Hepatocyte (in vitro differentiated cells): ENCODE data around the gene ATF7IP. TPM values are rescaled to one million over a fixed set of nuclear protein-coding genes. Genes with fewer than 3 reads are reported as not detected.
"Not testable (repeated sequence)": the region's sequence is repeated elsewhere in the genome, so short reads cannot be mapped to it uniquely, and the experiment has no call there.

Experiments used
- DNase-seq: peaks from one replicate; pipeline ENCODE4 v3.0.0-alpha.2; 2016; ENCODE audit warnings: low spot score
- H2AFZ ChIP-seq: fragments of 200-600 bp; sonication (generic); 2 replicates; pipeline ENCODE4 v1.6.0; 2016; ENCODE audit warnings: antibody characterized with exemption, mild to moderate bottlenecking
- H3K27ac ChIP-seq: fragments of 200-600 bp; sonication (generic); 2 replicates; pipeline ENCODE4 v1.5.1; 2016; ENCODE audit warnings: mild to moderate bottlenecking
- H3K27me3 ChIP-seq: fragments of 200-600 bp; sonication (generic); 2 replicates; pipeline ENCODE4 v1.6.1; 2016
- H3K36me3 ChIP-seq: fragments of 200-600 bp; sonication (generic); replicated peaks from 2 replicates; pipeline ENCODE4 v1.5.1; 2016; ENCODE audit warnings: low read depth; ENCODE audit not compliant: insufficient read depth
- H3K4me1 ChIP-seq: fragments of 200-600 bp; sonication (generic); 2 replicates; pipeline ENCODE4 v1.5.1; 2016; ENCODE audit warnings: mild to moderate bottlenecking, moderate library complexity; ENCODE audit not compliant: insufficient read depth
- H3K4me2 ChIP-seq: fragments of 200-600 bp; sonication (generic); 2 replicates; pipeline ENCODE4 v1.6.0; 2016
- H3K4me3 ChIP-seq: fragments of 200-600 bp; sonication (generic); 2 replicates; pipeline ENCODE4 v1.5.1; 2016; ENCODE audit warnings: mild to moderate bottlenecking
- H3K79me2 ChIP-seq: fragments of 200-600 bp; sonication (generic); 2 replicates; pipeline ENCODE4 v1.6.0; 2017; ENCODE audit warnings: mild to moderate bottlenecking
- H3K9me2 ChIP-seq: fragments of 200-600 bp; sonication (generic); replicated peaks from 2 replicates; pipeline ENCODE4 v1.6.0; 2017; ENCODE audit warnings: mild to moderate bottlenecking; ENCODE audit not compliant: insufficient read depth
- H3K9me3 ChIP-seq: fragments of 200-600 bp; sonication (generic); 2 replicates; pipeline ENCODE4 v1.5.1; 2016; ENCODE audit warnings: low read depth, mild to moderate bottlenecking
- H4K20me1 ChIP-seq: fragments of 200-600 bp; sonication (generic); 2 replicates; pipeline ENCODE4 v1.6.0; 2016; ENCODE audit warnings: mild to moderate bottlenecking; ENCODE audit not compliant: insufficient read depth, poor library complexity, severe bottlenecking
- CTCF ChIP-seq: fragments of 200-600 bp; sonication (generic); IDR thresholded peaks from 2 replicates; pipeline ENCODE4 v1.5.1; 2016; ENCODE audit warnings: antibody characterized with exemption, mild to moderate bottlenecking; ENCODE audit not compliant: poor library complexity
- EZH2 ChIP-seq: fragments of 200-600 bp; sonication (generic); IDR thresholded peaks from 2 replicates; pipeline ENCODE4 v1.6.1; 2016; ENCODE audit warnings: antibody characterized with exemption, mild to moderate bottlenecking, borderline replicate concordance
- EZH2phosphoT487 ChIP-seq: fragments of 200-600 bp; sonication (generic); IDR thresholded peaks from one replicate; pipeline ENCODE4 v1.6.1; 2018; ENCODE audit warnings: antibody characterized with exemption, mild to moderate bottlenecking, low read depth, moderate library complexity; ENCODE audit not compliant: unreplicated experiment, severe bottlenecking
- WGBS: methylation state at CpG from one replicate; pipeline ENCODE4 v1.1.6; 2016; ENCODE audit warnings: low lambda C conversion rate; ENCODE audit errors: missing lambda C conversion rate; 5-methylcytosine and 5-hydroxymethylcytosine counted together
- polyA plus RNA-seq: library from polyadenylated mRNA; unstranded; fragments of >200 nt; fragmentation: Nextera tagmentation; extraction: Ambion mirVana; gene quantifications from 2 replicates; pipeline ENCODE4 v1.2.1, GENCODE V29; 2016
- total RNA-seq: library from RNA; depleted of rRNA; stranded (reverse); fragments of >200 nt; gene quantifications from 2 replicates; pipeline ENCODE4 v1.2.3, GENCODE V29; 2014

Gene ATF7IP
- total and polyA plus RNA-seq, 2 experiments from 2014 or later: 24.8 to 52.5 TPM

DNA sequence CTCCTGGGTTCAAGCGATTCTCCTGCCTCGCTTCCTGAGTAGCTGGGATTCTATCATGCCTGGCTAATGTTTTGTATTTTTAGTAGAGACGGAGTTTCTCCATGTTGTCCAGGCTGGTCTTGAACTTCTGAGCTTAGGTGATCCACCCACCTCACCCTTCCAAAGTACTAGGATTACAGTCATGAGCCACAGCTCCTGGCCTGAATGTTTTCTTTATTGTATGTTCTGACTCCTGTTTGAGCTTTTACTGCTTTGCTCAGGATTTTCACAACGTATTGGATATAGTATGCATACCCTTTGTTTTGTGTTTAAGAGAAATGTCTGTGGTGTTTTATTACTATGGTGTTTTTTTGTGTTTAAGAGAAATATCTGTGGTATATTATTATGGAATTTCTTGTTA, 37.2 kb downstream of the ATF7IP start:
- WGBS: 75% methylated on average over 4 of the region's 4 CpGs
- Histone ChIP-seq H3K4me3 (no peak overlapping the region), H2AFZ (no peak overlapping the region), H4K20me1 (peaks cover 16% of the 10 kb centered on the region), H3K27me3 (no peaks in the 10 kb centered on the region), H3K36me3 (no peaks in the 10 kb centered on the region), H3K9me3 (no peaks in the 10 kb centered on the region), H3K79me2 (peaks cover 100% of the 10 kb centered on the region), H3K27ac (peak overlapping the region; percentile 12), H3K4me1 (peaks cover 13% of the 10 kb centered on the region), H3K4me2 (no peak overlapping the region), H3K9me2 (no peaks in the 10 kb centered on the region)
- TF ChIP-seq CTCF: no peak
- no peak for TF ChIP-seq EZH2
- no peak for TF ChIP-seq EZH2phosphoT487
- no peak for DNase-seq

DNA sequence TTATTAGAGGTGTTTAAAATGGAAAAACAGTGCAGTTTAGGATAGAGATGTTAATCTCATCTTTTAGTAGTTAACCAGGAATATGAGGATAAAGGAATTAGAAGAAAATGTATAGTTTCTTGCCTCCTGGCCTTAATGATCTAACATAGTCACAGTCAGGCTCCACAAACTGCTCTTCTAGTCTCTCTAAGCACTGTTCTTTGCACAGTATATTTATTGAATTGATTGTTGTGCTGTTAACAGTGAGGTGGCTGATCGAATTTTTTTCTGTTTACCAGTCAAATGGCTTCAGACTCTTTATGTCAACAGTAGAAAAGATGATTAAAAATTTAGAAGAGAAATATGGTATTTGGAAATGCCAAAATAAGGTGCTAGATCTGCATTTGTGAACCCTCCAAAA, 37.8 kb downstream of the ATF7IP start:
- peak overlapping the region; percentile 32 for H3K4me2 ChIP-seq
- peaks cover 16% of the 10 kb centered on the region for H4K20me1 ChIP-seq
- peak overlapping the region; percentile 22 for H3K27ac ChIP-seq
- no peak for TF ChIP-seq EZH2phosphoT487
- no peak for TF ChIP-seq CTCF
- TF ChIP-seq EZH2: no peak
- no peak for DNase-seq
- H3K27me3 ChIP-seq: no peaks in the 10 kb centered on the region
- H3K4me3 ChIP-seq: no peak overlapping the region
- H3K9me2 ChIP-seq: no peaks in the 10 kb centered on the region
- 59% methylated on average over 1 of the region's 1 CpG for WGBS
- no peak overlapping the region for H2AFZ ChIP-seq
- H3K4me1 ChIP-seq: peaks cover 13% of the 10 kb centered on the region
- H3K9me3 ChIP-seq: no peaks in the 10 kb centered on the region
- peaks cover 100% of the 10 kb centered on the region for H3K79me2 ChIP-seq
- no peaks in the 10 kb centered on the region for H3K36me3 ChIP-seq

GRCh38 chr12:14403711-14404196, 38.3 kb downstream of the ATF7IP start:
- Histone ChIP-seq H2AFZ (no peak overlapping the region), H3K27me3 (no peaks in the 10 kb centered on the region), H3K36me3 (no peaks in the 10 kb centered on the region), H3K9me2 (no peaks in the 10 kb centered on the region), H3K4me2 (peak overlapping the region; percentile 32), H3K79me2 (peaks cover 100% of the 10 kb centered on the region), H4K20me1 (peaks cover 16% of the 10 kb centered on the region), H3K4me3 (no peak overlapping the region), H3K9me3 (no peaks in the 10 kb centered on the region), H3K27ac (peak overlapping the region; percentile 22), H3K4me1 (peaks cover 13% of the 10 kb centered on the region)
- peak; percentile 67 for DNase-seq
- 20% methylated on average over 1 of the region's 1 CpG for WGBS
- TF ChIP-seq EZH2phosphoT487: no peak

GRCh38 chr12:14405407-14405806, 39.9 kb downstream of the ATF7IP start:
- peaks cover 11% of the 10 kb centered on the region for H4K20me1 ChIP-seq
- H3K79me2 ChIP-seq: peaks cover 100% of the 10 kb centered on the region
- 100% methylated on average over 2 of the region's 2 CpGs for WGBS
- H3K27me3 ChIP-seq, H3K36me3 ChIP-seq, H3K27ac ChIP-seq, H3K4me3 ChIP-seq, H3K4me2 ChIP-seq, H2AFZ ChIP-seq, H3K9me3 ChIP-seq, DNase-seq, H3K9me2 ChIP-seq: not testable (repeated sequence)
- H3K4me1 ChIP-seq: peaks cover 13% of the 10 kb centered on the region
